Lower leg skin (tissue), 4 donors: Measurements from ENCODE around the gene GRHL3. TPM values are rescaled to one million over a fixed set of nuclear protein-coding genes. Genes with fewer than 3 reads are reported as not detected.

ENCODE experiments used
- DNase-seq, 2 donors: peaks; one replicate each; pipeline ENCODE4 v3.0.0-alpha.2; 2019; ENCODE audit warnings: low spot score in 2 of 2
- H3K4me3 ChIP-seq: fragments of 200-600 bp; sonication (generic); 2 replicates; pipeline ENCODE4 v1.5.1; 2017; ENCODE audit warnings: mild to moderate bottlenecking, low read depth; ENCODE audit not compliant: poor library complexity, severe bottlenecking
- CTCF ChIP-seq, 3 donors: fragments of 450-650 bp; IDR thresholded peaks; one replicate each; pipeline ENCODE4 v1.5.1; 2016; ENCODE audit warnings: antibody characterized with exemption in 3 of 3, mild to moderate bottlenecking in 3 of 3, moderate library complexity in 2 of 3
- POLR2A ChIP-seq, 2 donors: fragments of 450-650 bp; IDR thresholded peaks; one replicate each; pipeline ENCODE4 v1.6.1; 2016 to 2017; ENCODE audit warnings: antibody characterized with exemption in 2 of 2, mild to moderate bottlenecking in 1 of 2, moderate library complexity in 1 of 2
- WGBS, 2 donors: methylation state at CpG; one replicate each; pipeline ENCODE4 v1.1.5; 2018; 5-methylcytosine and 5-hydroxymethylcytosine counted together
- intact Hi-C: fragments of 100-400 bp; cut with DNase I; formaldehyde crosslinking; loops from one replicate; pipeline ENCODE4 v1.15.0; 2023; ENCODE audit warnings: low total_unique reads
- total RNA-seq, 4 donors: library from RNA; depleted of rRNA; stranded (reverse); fragments of >200 nt; gene quantifications; one replicate each; pipeline ENCODE4 v1.1.0, GENCODE V29; 2016

Gene GRHL3
- total RNA-seq, 4 donors from 2014 or later, result 141 to 205 (median 171) TPM

- TF ChIP-seq POLR2A (IDR thresholded peaks at IDR 0.05) (no peak), CTCF (IDR thresholded peaks at IDR 0.05) (no peak)
- H3K4me3 ChIP-seq, result no peak overlapping the region
- intact Hi-C loops, result loop anchor here (5.0 kb wide), 1 partner anchor 611 kb away; no protein-coding TSS in a partner anchor
- no peak for DNase-seq
- WGBS, 2 donors, result 77 to 84% methylated on average over 7 to 8 of the region's 8 CpGs
These were observed 22.1 kb downstream of the GRHL3 start for GRCh38 chr1:24341260-24341659.

- no peak overlapping the region for H3K4me3 ChIP-seq
- intact Hi-C loops, result loop anchor here (5.0 kb wide), 1 partner anchor 609 kb away; no protein-coding TSS in a partner anchor
- TF ChIP-seq POLR2A (IDR thresholded peaks at IDR 0.05), result no peak
- no peak for TF ChIP-seq CTCF (IDR thresholded peaks at IDR 0.05)
- no peak for DNase-seq
- WGBS, 2 donors, result 77 to 85% methylated on average over 13 of the region's 13 CpGs
These were observed 24.4 kb downstream of the GRHL3 start for GRCh38 chr1:24343412-24344089.

GRCh38 chr1:24344090-24344742 is 25.1 kb downstream of the GRHL3 start:
- intact Hi-C loops, result loop anchor here (5.0 kb wide), 1 partner anchor 608 kb away; no protein-coding TSS in a partner anchor
- H3K4me3 ChIP-seq, result no peak overlapping the region
- TF ChIP-seq CTCF (IDR thresholded peaks at IDR 0.05) (no peak), POLR2A (IDR thresholded peaks at IDR 0.05) (no peak)
- 79 to 85% methylated on average over 8 of the region's 8 CpGs for WGBS, 2 donors
- DNase-seq, result no peak

GRCh38 chr1:24345334-24345733 is 26.2 kb downstream of the GRHL3 start:
- TF ChIP-seq CTCF (IDR thresholded peaks at IDR 0.05) (no peak), POLR2A (IDR thresholded peaks at IDR 0.05) (no peak)
- no peak overlapping the region for H3K4me3 ChIP-seq
- 62 to 63% methylated on average over 5 of the region's 5 CpGs for WGBS, 2 donors
- no peak for DNase-seq
- intact Hi-C loops, result no loop called here

GRCh38 chr1:24347159-24347934 is 28.2 kb downstream of the GRHL3 start:
- 59 to 63% methylated on average over 18 to 19 of the region's 19 CpGs for WGBS, 2 donors
- no peak overlapping the region for H3K4me3 ChIP-seq
- DNase-seq, result no peak
- no peak for TF ChIP-seq CTCF (IDR thresholded peaks at IDR 0.05)
- TF ChIP-seq POLR2A (IDR thresholded peaks at IDR 0.05), result no peak
- intact Hi-C loops, result no loop called here
